HCT116 (cell line): Measurements from ENCODE around the gene PATZ1. TPM values are rescaled to one million over a fixed set of nuclear protein-coding genes. Genes with fewer than 3 reads are reported as not detected.

Experiments
- ATAC-seq: fragments of 200-7000 bp; cut with Tn5 transposase; 2 replicates; pipeline ENCODE4 v1.9.1; 2020; ENCODE audit warnings: mild to moderate bottlenecking, moderate library complexity
- BruUV-seq: library from RNA; stranded (reverse); fragments of 400-500 nt; replicated peaks from 2 replicates; lab custom pipeline; 2021; lab: Mats Ljungman, UMichigan
- CTCF ChIA-PET: fragments of 300-600 bp; sonication (Branson Sonifier 250); formaldehyde crosslinking; loops from one replicate; lab custom pipeline; 2021; ENCODE audit warnings: antibody characterized with exemption; lab: Charles Lee
- POLR2A ChIA-PET: fragments of 300-600, 350-600 bp; sonication (Branson Sonifier 250); formaldehyde crosslinking; loops from one replicate; lab custom pipeline; 2021; ENCODE audit warnings: antibody characterized with exemption; lab: Charles Lee
- RAD21 ChIA-PET, 2 experiments: fragments of 300-600 bp; sonication (Branson Sonifier 250); formaldehyde crosslinking; loops; one replicate each; lab custom pipeline; 2023; ENCODE audit warnings: low total read pairs in 2 of 2; ENCODE audit not compliant: uncharacterized antibody in 2 of 2, unreplicated experiment in 2 of 2, low non-redundant PET in 1 of 2; lab: Charles Lee
- DNase-seq: peaks from one replicate; pipeline ENCODE4 v3.0.0-alpha.2; 2010; ENCODE audit warnings: low read depth, low spot score
- H2AFZ ChIP-seq: fragments of 200-600 bp; shearing (Covaris generic), sonication (generic); 2 replicates; pipeline ENCODE4 v1.6.1; 2017; ENCODE audit warnings: low read depth, mixed run types, mixed read lengths, antibody characterized with exemption, low read length; ENCODE audit not compliant: poor library complexity, severe bottlenecking
- H3K27ac ChIP-seq: 2 replicates; pipeline ENCODE4 v1.5.1; 2012; ENCODE audit warnings: low read depth, low read length
- H3K27me3 ChIP-seq: fragments of 200-600 bp; sonication (generic); 2 replicates; pipeline ENCODE4 v1.6.1; 2016; ENCODE audit warnings: mixed run types, low read length, mixed read lengths; ENCODE audit not compliant: insufficient read depth
- H3K36me3 ChIP-seq, 2 experiments: fragments of 200-500 bp in 1 of 2; fragments of 200-600 bp in 1 of 2; sonication (Bioruptor generic) in 1 of 2; sonication (generic) in 1 of 2; 2 replicates each; pipeline versions ENCODE4 v1.5.1 to v1.6.1; 2014 to 2016; ENCODE audit warnings: low read length in 2 of 2, inconsistent platforms in 1 of 2, mixed read lengths in 1 of 2, mixed run types in 1 of 2; ENCODE audit not compliant: insufficient read depth in 2 of 2, control insufficient read depth in 1 of 2
- H3K4me1 ChIP-seq, 2 experiments: fragments of 200-600 bp in 1 of 2; sonication (generic) in 1 of 2; 2 replicates each; pipeline versions ENCODE4 v1.5.1 to v1.6.1; 2012 to 2017; ENCODE audit warnings: low read length in 2 of 2, inconsistent platforms in 1 of 2, mild to moderate bottlenecking in 1 of 2, mixed read lengths in 1 of 2, mixed run types in 1 of 2, moderate library complexity in 1 of 2; ENCODE audit not compliant: insufficient read depth in 2 of 2, control insufficient read depth in 1 of 2
- H3K4me2 ChIP-seq: fragments of 200-600 bp; sonication (generic); 2 replicates; pipeline ENCODE4 v1.6.1; 2017; ENCODE audit warnings: mixed run types, low read length, mixed read lengths
- H3K4me3 ChIP-seq, 2 experiments: fragments of 200-600 bp in 1 of 2; sonication (generic) in 1 of 2; replicated peaks in 1 of 2; 2 replicates each; pipeline ENCODE4 v1.5.1; 2011 to 2016; ENCODE audit warnings: low read length in 2 of 2, control low read depth in 1 of 2, low read depth in 1 of 2, mild to moderate bottlenecking in 1 of 2, mixed read lengths in 1 of 2, mixed run types in 1 of 2
- H3K79me2 ChIP-seq: fragments of 200-600 bp; sonication (generic); 2 replicates; pipeline ENCODE4 v1.6.1; 2017; ENCODE audit warnings: mild to moderate bottlenecking, mixed run types, low read length, moderate library complexity, mixed read lengths; ENCODE audit not compliant: insufficient read depth
- H3K9ac ChIP-seq: fragments of 200-600 bp; sonication (generic); 2 replicates; pipeline ENCODE4 v1.6.1; 2016; ENCODE audit warnings: low read length, mixed read lengths
- H3K9me2 ChIP-seq: fragments of 200-600 bp; sonication (generic), shearing (Covaris generic); 2 replicates; pipeline ENCODE4 v1.6.1; 2017; ENCODE audit warnings: mixed run types, mild to moderate bottlenecking, moderate library complexity; ENCODE audit not compliant: insufficient read depth
- H3K9me3 ChIP-seq, 2 experiments: fragments of 200-500 bp in 1 of 2; fragments of 200-600 bp in 1 of 2; sonication (Bioruptor generic) in 1 of 2; sonication (generic) in 1 of 2; 2 replicates each; pipeline ENCODE4 v1.6.1; 2014 to 2017; ENCODE audit warnings: low read length in 2 of 2, mixed read lengths in 2 of 2, inconsistent platforms in 1 of 2, low read depth in 1 of 2, mild to moderate bottlenecking in 1 of 2, mixed run types in 1 of 2, moderate library complexity in 1 of 2; ENCODE audit not compliant: control insufficient read depth in 1 of 2, insufficient read depth in 1 of 2
- H4K20me1 ChIP-seq: fragments of 200-600 bp; sonication (generic), shearing (Covaris generic); 2 replicates; pipeline ENCODE4 v1.6.1; 2017; ENCODE audit warnings: mixed run types, mild to moderate bottlenecking, moderate library complexity; ENCODE audit not compliant: insufficient read depth
- CBX3 ChIP-seq: IDR thresholded peaks from 2 replicates; pipeline ENCODE4 v1.6.1; 2012; ENCODE audit warnings: low read depth
- CEBPB ChIP-seq: IDR thresholded peaks from 2 replicates; pipeline ENCODE4 v1.6.1; 2012; ENCODE audit warnings: low read depth
- EGR1 ChIP-seq: IDR thresholded peaks from 2 replicates; pipeline ENCODE4 v1.6.1; 2012; ENCODE audit warnings: low read depth
- EZH2 ChIP-seq: fragments of 200-600 bp; sonication (generic); IDR thresholded peaks from 2 replicates; pipeline ENCODE4 v1.6.1; 2017; ENCODE audit warnings: antibody characterized with exemption, mixed run types
- EZH2phosphoT487 ChIP-seq: fragments of 200-600 bp; IDR thresholded peaks from 2 replicates; pipeline ENCODE4 v1.6.1; 2018; ENCODE audit warnings: antibody characterized with exemption, borderline replicate concordance
- FOSL1 ChIP-seq: IDR thresholded peaks from 2 replicates; pipeline ENCODE4 v1.6.1; 2012; ENCODE audit warnings: low read depth
- POLR2A ChIP-seq: IDR thresholded peaks from 2 replicates; pipeline ENCODE4 v1.7.0; 2011; ENCODE audit warnings: borderline replicate concordance; ENCODE audit not compliant: insufficient read depth, insufficient read length; ENCODE audit errors: extremely low read depth
- POLR2AphosphoS5 ChIP-seq: IDR thresholded peaks from 2 replicates; pipeline ENCODE4 v1.6.1; 2011; ENCODE audit warnings: mild to moderate bottlenecking, low read depth, low read length, moderate library complexity
- RAD21 ChIP-seq: IDR thresholded peaks from 2 replicates; pipeline ENCODE4 v1.6.1; 2012; ENCODE audit warnings: low read depth, mild to moderate bottlenecking
- SIN3A ChIP-seq: IDR thresholded peaks from 2 replicates; pipeline ENCODE4 v1.6.1; 2012; ENCODE audit warnings: low read depth
- SP1 ChIP-seq: IDR thresholded peaks from 2 replicates; pipeline ENCODE4 v1.6.1; 2012; ENCODE audit warnings: low read depth
- SRF ChIP-seq: IDR thresholded peaks from 2 replicates; pipeline ENCODE4 v1.6.1; 2012; ENCODE audit warnings: low read depth
- TCF7L2 ChIP-seq: IDR thresholded peaks from 2 replicates; pipeline ENCODE4 v1.7.0; 2011; ENCODE audit warnings: borderline replicate concordance, inconsistent platforms; ENCODE audit not compliant: insufficient read depth, insufficient read length; ENCODE audit errors: extremely low read depth
- YY1 ChIP-seq: IDR thresholded peaks from 2 replicates; pipeline ENCODE4 v1.6.1; 2011; ENCODE audit warnings: low read length, low read depth, moderate library complexity, mild to moderate bottlenecking; ENCODE audit not compliant: insufficient replicate concordance; ENCODE audit errors: extremely low read depth
- ZFX ChIP-seq: fragments of 450-650 bp; IDR thresholded peaks from 2 replicates; pipeline ENCODE4 v1.6.1; 2017
- ZNF274 ChIP-seq: fragments of 200-500 bp; sonication (Bioruptor generic); IDR thresholded peaks from 2 replicates; pipeline ENCODE4 v1.6.1; 2014; ENCODE audit warnings: mild to moderate bottlenecking, low read depth, low read length, inconsistent platforms
- intact Hi-C: fragments of 100-400 bp; cut with micrococcal nuclease; formaldehyde crosslinking; loops from 2 replicates; pipeline ENCODE4 v1.10.0; 2022
- total RNA-seq: library from RNA; stranded (reverse); gene quantifications from one replicate; pipeline ENCODE4 v1.2.1, GENCODE V29; 2021; ENCODE audit not compliant: unreplicated experiment
- TF ChIP-seq, protein P1 (sequence below): IDR thresholded peaks from 2 replicates; pipeline ENCODE4 v1.6.1; 2012
- TF ChIP-seq, protein P2 (sequence below): IDR thresholded peaks from 2 replicates; pipeline ENCODE4 v1.6.1; 2012; ENCODE audit warnings: low read depth
- TF ChIP-seq, protein P3 (sequence below): IDR thresholded peaks from 2 replicates; pipeline ENCODE4 v1.6.1; 2011; ENCODE audit warnings: mild to moderate bottlenecking, low read length, moderate library complexity; ENCODE audit not compliant: insufficient replicate concordance; ENCODE audit errors: extremely low read depth
- TF ChIP-seq, protein P4 (sequence below): IDR thresholded peaks from 2 replicates; pipeline ENCODE4 v1.6.1; 2012

PATZ1 gene
- total RNA-seq, 1 experiment from 2014 or later: 30.6 TPM

DNA sequence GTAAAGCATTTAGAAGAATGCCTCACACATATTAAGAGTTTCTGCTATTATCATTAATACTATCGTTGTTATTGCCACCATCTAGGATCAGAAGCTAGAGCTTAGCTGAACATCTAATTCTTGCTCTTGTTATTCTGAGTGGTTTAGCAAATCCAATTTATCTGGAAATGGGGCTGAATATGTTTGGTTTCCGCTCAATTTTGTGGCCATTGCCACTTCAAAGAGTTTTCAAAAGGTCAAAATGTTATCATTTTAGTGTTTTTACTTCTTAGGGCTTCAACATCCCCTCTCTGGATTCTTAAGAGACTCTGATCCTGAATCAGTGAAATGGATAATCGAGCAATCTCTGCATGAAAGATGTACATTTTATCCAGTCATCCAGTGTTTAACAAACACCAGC, 43.6 kb downstream of the PATZ1 start:
- intact Hi-C loops: no loop called here
- H3K27me3 ChIP-seq: peaks cover 9% of the 10 kb centered on the region; the same call in 1 of the 2 replicates
- no peaks in the 10 kb centered on the region for H3K79me2 ChIP-seq
- H3K9ac ChIP-seq: no peak overlapping the region
- H2AFZ ChIP-seq: no peak overlapping the region
- TF ChIP-seq YY1 (no peak), TCF7L2 (no peak), SP1 (no peak), ZNF274 (no peak), FOSL1 (no peak), EZH2phosphoT487 (no peak), RAD21 (no peak), POLR2AphosphoS5 (no peak), POLR2A (no peak), CEBPB (no peak), EZH2 (no peak), CBX3 (no peak), EGR1 (no peak), SRF (no peak), SIN3A (no peak), ZFX (no peak)
- TF ChIP-seq, protein P1, sequence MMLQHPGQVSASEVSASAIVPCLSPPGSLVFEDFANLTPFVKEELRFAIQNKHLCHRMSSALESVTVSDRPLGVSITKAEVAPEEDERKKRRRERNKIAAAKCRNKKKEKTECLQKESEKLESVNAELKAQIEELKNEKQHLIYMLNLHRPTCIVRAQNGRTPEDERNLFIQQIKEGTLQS: no peak
- TF ChIP-seq, protein P2, sequence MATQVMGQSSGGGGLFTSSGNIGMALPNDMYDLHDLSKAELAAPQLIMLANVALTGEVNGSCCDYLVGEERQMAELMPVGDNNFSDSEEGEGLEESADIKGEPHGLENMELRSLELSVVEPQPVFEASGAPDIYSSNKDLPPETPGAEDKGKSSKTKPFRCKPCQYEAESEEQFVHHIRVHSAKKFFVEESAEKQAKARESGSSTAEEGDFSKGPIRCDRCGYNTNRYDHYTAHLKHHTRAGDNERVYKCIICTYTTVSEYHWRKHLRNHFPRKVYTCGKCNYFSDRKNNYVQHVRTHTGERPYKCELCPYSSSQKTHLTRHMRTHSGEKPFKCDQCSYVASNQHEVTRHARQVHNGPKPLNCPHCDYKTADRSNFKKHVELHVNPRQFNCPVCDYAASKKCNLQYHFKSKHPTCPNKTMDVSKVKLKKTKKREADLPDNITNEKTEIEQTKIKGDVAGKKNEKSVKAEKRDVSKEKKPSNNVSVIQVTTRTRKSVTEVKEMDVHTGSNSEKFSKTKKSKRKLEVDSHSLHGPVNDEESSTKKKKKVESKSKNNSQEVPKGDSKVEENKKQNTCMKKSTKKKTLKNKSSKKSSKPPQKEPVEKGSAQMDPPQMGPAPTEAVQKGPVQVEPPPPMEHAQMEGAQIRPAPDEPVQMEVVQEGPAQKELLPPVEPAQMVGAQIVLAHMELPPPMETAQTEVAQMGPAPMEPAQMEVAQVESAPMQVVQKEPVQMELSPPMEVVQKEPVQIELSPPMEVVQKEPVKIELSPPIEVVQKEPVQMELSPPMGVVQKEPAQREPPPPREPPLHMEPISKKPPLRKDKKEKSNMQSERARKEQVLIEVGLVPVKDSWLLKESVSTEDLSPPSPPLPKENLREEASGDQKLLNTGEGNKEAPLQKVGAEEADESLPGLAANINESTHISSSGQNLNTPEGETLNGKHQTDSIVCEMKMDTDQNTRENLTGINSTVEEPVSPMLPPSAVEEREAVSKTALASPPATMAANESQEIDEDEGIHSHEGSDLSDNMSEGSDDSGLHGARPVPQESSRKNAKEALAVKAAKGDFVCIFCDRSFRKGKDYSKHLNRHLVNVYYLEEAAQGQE: no peak
- TF ChIP-seq, protein P3, sequence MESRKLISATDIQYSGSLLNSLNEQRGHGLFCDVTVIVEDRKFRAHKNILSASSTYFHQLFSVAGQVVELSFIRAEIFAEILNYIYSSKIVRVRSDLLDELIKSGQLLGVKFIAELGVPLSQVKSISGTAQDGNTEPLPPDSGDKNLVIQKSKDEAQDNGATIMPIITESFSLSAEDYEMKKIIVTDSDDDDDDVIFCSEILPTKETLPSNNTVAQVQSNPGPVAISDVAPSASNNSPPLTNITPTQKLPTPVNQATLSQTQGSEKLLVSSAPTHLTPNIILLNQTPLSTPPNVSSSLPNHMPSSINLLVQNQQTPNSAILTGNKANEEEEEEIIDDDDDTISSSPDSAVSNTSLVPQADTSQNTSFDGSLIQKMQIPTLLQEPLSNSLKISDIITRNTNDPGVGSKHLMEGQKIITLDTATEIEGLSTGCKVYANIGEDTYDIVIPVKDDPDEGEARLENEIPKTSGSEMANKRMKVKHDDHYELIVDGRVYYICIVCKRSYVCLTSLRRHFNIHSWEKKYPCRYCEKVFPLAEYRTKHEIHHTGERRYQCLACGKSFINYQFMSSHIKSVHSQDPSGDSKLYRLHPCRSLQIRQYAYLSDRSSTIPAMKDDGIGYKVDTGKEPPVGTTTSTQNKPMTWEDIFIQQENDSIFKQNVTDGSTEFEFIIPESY: no peak
- TF ChIP-seq, protein P4, sequence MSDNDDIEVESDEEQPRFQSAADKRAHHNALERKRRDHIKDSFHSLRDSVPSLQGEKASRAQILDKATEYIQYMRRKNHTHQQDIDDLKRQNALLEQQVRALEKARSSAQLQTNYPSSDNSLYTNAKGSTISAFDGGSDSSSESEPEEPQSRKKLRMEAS: no peak
- no peak for ATAC-seq
- no peak overlapping the region for H3K4me2 ChIP-seq
- ChIA-PET POLR2A (no interaction called here), CTCF (interaction anchor here (4.6 kb wide), 1 partner anchor 11 kb away, joined by 21 read pairs; no protein-coding TSS in a partner anchor), RAD21 (no interaction called here)
- H3K4me1 ChIP-seq: peaks cover 3 to 4% of the 10 kb centered on the region in 2 experiments; a peak in 1 of 4 replicates
- DNase-seq: no peak
- H3K9me2 ChIP-seq: no peaks in the 10 kb centered on the region
- no TSS peak for BruUV-seq
- H4K20me1 ChIP-seq: no peaks in the 10 kb centered on the region
- H3K27ac ChIP-seq: no peak overlapping the region
- H3K9me3 ChIP-seq: no peaks in the 10 kb centered on the region
- no peaks in the 10 kb centered on the region for H3K36me3 ChIP-seq
- H3K4me3 ChIP-seq: no peak overlapping the region
